ENCODE data around the gene METTL5. TPM values are rescaled to one million over a fixed set of nuclear protein-coding genes. Genes with fewer than 3 reads are reported as not detected.
"Not testable (repeated sequence)": the region's sequence is repeated elsewhere in the genome, so short reads cannot be mapped to it uniquely, and the experiment has no call there.

The METTL5 gene
- total and polyA plus RNA-seq, 11 donors: 50.8 to 120 (median 69.8) TPM

GRCh38 chr2:169859423-169859822, 34.7 kb upstream of the METTL5 start:
- intact Hi-C loops (cut with DNase I): no loop called here
- Histone ChIP-seq H3K4me3 (no peak overlapping the region), H3K9me3 (no peaks in the 10 kb centered on the region), H3K36me3 (peaks cover 0 to 4% (median 0%) of the 10 kb centered on the region in 9 donors), H3K27me3 (no peaks in the 10 kb centered on the region), H3K27ac (no peak overlapping the region), H3K4me1 (peaks cover 0 to 28% (median 13%) of the 10 kb centered on the region in 12 donors)
- WGBS, 4 donors: 94 to 98% (median 96%) methylated on average over 4 of the region's 4 CpGs
- no peak for ATAC-seq
- TF ChIP-seq POLR2A (IDR thresholded peaks at IDR 0.05) (no peak), CTCF (IDR thresholded peaks at IDR 0.05) (no peak)
- DNase-seq: no peak

GRCh38 chr2:169855281-169856258, 30.9 kb upstream of the METTL5 start:
- intact Hi-C loops (cut with DNase I); H3K27me3 ChIP-seq; H3K9me3 ChIP-seq; H3K36me3 ChIP-seq; DNase-seq; ATAC-seq; H3K4me3 ChIP-seq: not testable (repeated sequence)
- Histone ChIP-seq H3K27ac (peak overlapping the region in 1 of 12 donors; percentile 46), H3K4me1 (peaks cover 0 to 22% (median 5%) of the 10 kb centered on the region in 12 donors)
- 84 to 92% (median 88%) methylated on average over 19 to 39 of the region's 42 CpGs for WGBS, 4 donors

GRCh38 chr2:169853041-169853668, 28.4 kb upstream of the METTL5 start:
- no peak overlapping the region for H3K27ac ChIP-seq
- TF ChIP-seq CTCF (IDR thresholded peaks at IDR 0.05): no peak
- TF ChIP-seq POLR2A (IDR thresholded peaks at IDR 0.05): no peak

GRCh38 chr2:169849710-169850109, 25.0 kb upstream of the METTL5 start:
- H3K36me3 ChIP-seq: peaks cover 0 to 7% (median 0%) of the 10 kb centered on the region in 9 donors
- TF ChIP-seq CTCF (IDR thresholded peaks at IDR 0.05) (no peak), POLR2A (IDR thresholded peaks at IDR 0.05) (no peak)
- no peaks in the 10 kb centered on the region for H3K9me3 ChIP-seq
- peaks cover 0 to 49% (median 25%) of the 10 kb centered on the region in 12 donors for H3K4me1 ChIP-seq
- no peaks in the 10 kb centered on the region for H3K27me3 ChIP-seq
- no peak overlapping the region for H3K27ac ChIP-seq
- ATAC-seq (peak in 1 of 4 donors; percentile 9), DNase-seq (no peak)
- intact Hi-C loops (cut with DNase I): no loop called here
- WGBS, 4 donors: 76 to 91% (median 88%) methylated on average over 1 of the region's 1 CpG
- no peak overlapping the region for H3K4me3 ChIP-seq

More at GRCh38 chr2:169853041-169853668, 28.4 kb upstream of the METTL5 start:
- peaks cover 0 to 7% (median 0%) of the 10 kb centered on the region in 9 donors for H3K36me3 ChIP-seq
- ATAC-seq: no peak
- intact Hi-C loops (cut with DNase I): no loop called here
- 79 to 88% (median 85%) methylated on average over 4 of the region's 4 CpGs for WGBS, 4 donors
- no peak overlapping the region for H3K4me3 ChIP-seq
- no peak for DNase-seq
- peaks cover 2 to 39% (median 18%) of the 10 kb centered on the region in 12 donors for H3K4me1 ChIP-seq
- H3K9me3 ChIP-seq: no peaks in the 10 kb centered on the region
- no peaks in the 10 kb centered on the region for H3K27me3 ChIP-seq

GRCh38 chr2:169848959-169849693, 24.4 kb upstream of the METTL5 start:
- 53 to 73% (median 64%) methylated on average over 8 of the region's 8 CpGs for WGBS, 4 donors
- peaks cover 0 to 49% (median 23%) of the 10 kb centered on the region in 12 donors for H3K4me1 ChIP-seq
- H3K9me3 ChIP-seq; H3K36me3 ChIP-seq; H3K27me3 ChIP-seq; intact Hi-C loops (cut with DNase I); H3K4me3 ChIP-seq: not testable (repeated sequence)
- H3K27ac ChIP-seq: peak overlapping the region in 2 of 12 donors; percentile 8 to 23
- ATAC-seq (peak in 2 of 4 donors; percentile 50 to 62), DNase-seq (peak in 2 of 5 donors; percentile 33 to 56)
